Measurements from ENCODE around the gene PHLPP1.

- TF ChIP-seq, protein P1, sequence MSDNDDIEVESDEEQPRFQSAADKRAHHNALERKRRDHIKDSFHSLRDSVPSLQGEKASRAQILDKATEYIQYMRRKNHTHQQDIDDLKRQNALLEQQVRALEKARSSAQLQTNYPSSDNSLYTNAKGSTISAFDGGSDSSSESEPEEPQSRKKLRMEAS (IDR thresholded peaks at IDR 0.05), result no peak
- no peak for TF ChIP-seq BHLHE40 (IDR thresholded peaks at IDR 0.05; ENCODE audit: low read length)
- TF ChIP-seq YY1 (IDR thresholded peaks at IDR 0.05; ENCODE audit: insufficient read depth, insufficient replicate concordance, low read depth, low read length), result no peak
- TF ChIP-seq CBFB (CRISPR knock-in tag; IDR thresholded peaks at IDR 0.05), result no peak
- no peak for TF ChIP-seq ARHGAP35 (CRISPR knock-in tag; IDR thresholded peaks at IDR 0.05; ENCODE audit: borderline replicate concordance)
- TF ChIP-seq RAD51 (IDR thresholded peaks at IDR 0.05; ENCODE audit: borderline replicate concordance), result no peak
- no peak for TF ChIP-seq SMAD1 (CRISPR knock-in tag; IDR thresholded peaks at IDR 0.05; ENCODE audit: borderline replicate concordance, low read depth)
- no peak for TF ChIP-seq RBM22 (optimal IDR thresholded peaks at IDR 0.05; ENCODE audit: low read length)
- no peak for TF ChIP-seq FOXA3 (CRISPR knock-in tag; IDR thresholded peaks at IDR 0.05)
- TF ChIP-seq SMC3 (IDR thresholded peaks at IDR 0.05; ENCODE audit: low read length), result no peak
- TF ChIP-seq, protein P2, sequence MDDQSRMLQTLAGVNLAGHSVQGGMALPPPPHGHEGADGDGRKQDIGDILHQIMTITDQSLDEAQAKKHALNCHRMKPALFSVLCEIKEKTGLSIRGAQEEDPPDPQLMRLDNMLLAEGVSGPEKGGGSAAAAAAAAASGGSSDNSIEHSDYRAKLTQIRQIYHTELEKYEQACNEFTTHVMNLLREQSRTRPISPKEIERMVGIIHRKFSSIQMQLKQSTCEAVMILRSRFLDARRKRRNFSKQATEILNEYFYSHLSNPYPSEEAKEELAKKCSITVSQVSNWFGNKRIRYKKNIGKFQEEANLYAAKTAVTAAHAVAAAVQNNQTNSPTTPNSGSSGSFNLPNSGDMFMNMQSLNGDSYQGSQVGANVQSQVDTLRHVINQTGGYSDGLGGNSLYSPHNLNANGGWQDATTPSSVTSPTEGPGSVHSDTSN (CRISPR knock-in tag; IDR thresholded peaks at IDR 0.05; ENCODE audit: borderline replicate concordance), result no peak
- TF ChIP-seq JUNB (CRISPR knock-in tag; IDR thresholded peaks at IDR 0.05; ENCODE audit: borderline replicate concordance), result no peak
These were observed 286.5 kb downstream of the PHLPP1 start for GRCh38 chr18:63001861-63002260.
